GM21717 (cell line): Measurements from ENCODE around the gene ULBP2.
"Not testable (repeated sequence)": the region's sequence is repeated elsewhere in the genome, so short reads cannot be mapped to it uniquely, and the experiment has no call there.

ENCODE experiments used
- ATAC-seq: cut with Tn5 transposase; IDR thresholded peaks from one replicate; pipeline ENCODE4 v1.9.1; 2021; ENCODE audit warnings: mild to moderate bottlenecking, moderate library complexity; ENCODE audit not compliant: unreplicated experiment

ULBP2 gene

GRCh38 chr6:149908480-149908879, 33.3 kb upstream of the ULBP2 start:
- not testable (repeated sequence) for ATAC-seq

- ATAC-seq, result no peak
These were observed 31.9 kb upstream of the ULBP2 start for GRCh38 chr6:149909701-149910470.

DNA sequence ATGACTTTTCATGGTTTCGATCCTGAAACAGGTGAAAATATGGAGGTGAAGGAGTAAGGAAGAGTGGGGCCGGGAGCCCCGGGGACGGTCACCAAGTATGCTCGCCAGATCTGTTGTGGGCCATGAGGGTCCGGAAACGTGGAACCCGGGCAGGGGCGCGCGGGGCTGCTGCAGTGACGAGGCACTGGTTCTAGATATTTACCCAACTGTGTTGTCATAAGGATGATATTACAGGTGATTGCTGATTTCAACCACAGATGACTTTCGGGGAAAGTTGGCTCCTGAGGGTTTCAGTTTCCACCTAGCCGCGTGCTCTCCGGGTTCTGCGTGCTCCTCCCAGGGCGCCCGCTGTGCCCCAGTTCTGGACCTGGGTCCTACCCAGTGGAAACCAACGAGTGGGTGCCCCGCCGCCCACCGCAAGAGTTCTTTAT, 31.1 kb upstream of the ULBP2 start:
- ATAC-seq, result no peak

DNA sequence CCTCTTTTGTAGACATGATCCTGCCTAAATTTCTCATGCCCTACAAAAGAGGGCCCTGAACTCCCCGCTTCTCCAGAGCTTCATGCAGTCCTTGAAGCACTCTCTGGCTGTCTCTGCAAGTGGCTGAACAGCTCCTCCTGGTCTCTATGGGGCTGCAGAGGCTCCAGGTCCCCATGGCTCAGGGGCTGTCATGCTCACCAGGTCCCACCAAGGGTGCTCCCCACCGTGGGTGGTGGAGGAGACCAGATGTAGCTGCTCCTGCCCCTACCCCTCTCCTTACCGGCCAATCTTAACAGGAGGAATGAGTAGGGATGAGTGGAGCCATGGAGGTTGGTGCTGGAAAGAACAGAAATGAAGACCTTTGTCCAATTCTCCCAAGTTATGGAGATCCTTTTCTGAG, 29.1 kb upstream of the ULBP2 start:
- not testable (repeated sequence) for ATAC-seq

- no peak for ATAC-seq
These were observed 28.7 kb upstream of the ULBP2 start for GRCh38 chr6:149913085-149913484.

DNA sequence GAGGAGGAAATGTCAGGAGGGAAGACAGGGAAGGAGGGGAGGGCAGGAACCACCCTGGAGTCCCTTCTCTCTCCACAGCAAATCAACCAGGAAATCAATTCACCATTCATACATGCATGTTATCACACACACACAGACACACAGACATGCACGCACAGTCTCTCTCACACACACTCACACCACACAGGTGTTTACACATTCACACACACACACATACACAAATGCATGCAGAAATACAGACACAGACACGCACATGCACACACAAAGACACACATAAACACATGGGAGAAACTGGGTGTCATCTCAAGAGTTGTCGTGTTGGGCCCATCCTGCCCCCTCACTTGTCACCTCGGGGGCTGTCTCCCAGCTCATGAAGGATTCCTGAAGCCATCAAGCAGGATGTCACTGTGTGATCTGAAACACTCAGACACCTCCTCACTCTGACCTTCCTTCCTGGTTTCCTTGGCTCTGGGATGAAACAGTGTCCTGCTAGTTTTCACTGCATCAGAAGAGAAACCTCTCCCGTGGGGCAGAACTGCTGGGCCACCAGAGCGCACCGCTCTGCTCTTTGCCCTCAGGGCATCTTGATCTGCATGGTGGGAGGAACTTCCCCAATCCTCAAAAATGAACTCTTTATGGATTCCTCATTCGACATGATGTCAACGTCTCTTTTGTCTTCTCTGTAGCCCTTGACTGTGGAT, 28.1 kb upstream of the ULBP2 start:
- no peak for ATAC-seq

GRCh38 chr6:149915970-149916865, 25.6 kb upstream of the ULBP2 start:
- ATAC-seq, result no peak

- ATAC-seq, result no peak
These were observed 24.1 kb upstream of the ULBP2 start for GRCh38 chr6:149917679-149918078.

GRCh38 chr6:149918151-149918905, 23.5 kb upstream of the ULBP2 start:
- no peak for ATAC-seq

- not testable (repeated sequence) for ATAC-seq
These were observed 22.5 kb upstream of the ULBP2 start for GRCh38 chr6:149919126-149919833.

- no peak for ATAC-seq
These were observed 22.0 kb upstream of the ULBP2 start for GRCh38 chr6:149919834-149920225.

GRCh38 chr6:149921361-149921760, 20.5 kb upstream of the ULBP2 start:
- no peak for ATAC-seq

- ATAC-seq, result not testable (repeated sequence)
These were observed 19.7 kb upstream of the ULBP2 start for GRCh38 chr6:149922091-149922490.

GRCh38 chr6:149922642-149923326, 19.0 kb upstream of the ULBP2 start, which contains the start of gene RAET1G:
Gene RAET1G (minus strand): TSS chr6:149923121. CDS start chr6:149923010, 111 bp downstream.
- no peak for ATAC-seq

GRCh38 chr6:149923327-149923986, 18.4 kb upstream of the ULBP2 start:
- ATAC-seq, result no peak

DNA sequence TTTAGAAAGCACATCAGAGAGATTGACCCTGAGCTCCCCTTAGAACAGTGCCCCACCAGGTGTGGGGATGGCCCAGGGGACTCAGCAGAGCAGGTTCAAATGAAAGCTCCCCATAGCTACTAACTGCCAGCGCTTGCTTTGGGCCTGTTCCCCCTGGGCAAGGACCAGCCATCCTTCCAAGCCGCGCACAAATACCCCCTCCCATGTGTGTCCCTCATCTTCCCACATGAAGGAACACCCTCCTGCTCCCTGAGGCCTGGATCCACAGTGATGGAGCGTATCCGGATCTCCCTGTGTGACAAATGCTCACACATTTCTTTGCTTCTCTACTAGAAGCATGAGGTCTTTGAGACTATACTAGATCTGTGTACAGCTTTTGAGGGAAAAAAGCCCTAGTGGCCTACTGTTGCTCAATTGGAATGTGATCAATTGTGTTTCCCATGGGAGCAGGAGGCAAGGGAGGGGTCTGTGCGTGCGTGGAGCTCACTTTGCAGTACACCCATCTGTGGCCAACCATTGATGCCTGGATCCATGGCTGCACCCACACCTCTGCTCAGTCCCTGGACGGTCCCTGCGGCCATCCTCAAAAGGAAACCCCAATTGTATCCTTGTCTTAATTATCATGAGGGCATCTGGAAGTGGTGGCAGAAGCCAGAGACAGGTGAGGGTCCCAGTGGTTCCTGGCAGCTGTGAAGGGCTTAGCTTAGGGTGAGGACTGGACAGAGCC, 17.4 kb upstream of the ULBP2 start:
- ATAC-seq, result no peak

DNA sequence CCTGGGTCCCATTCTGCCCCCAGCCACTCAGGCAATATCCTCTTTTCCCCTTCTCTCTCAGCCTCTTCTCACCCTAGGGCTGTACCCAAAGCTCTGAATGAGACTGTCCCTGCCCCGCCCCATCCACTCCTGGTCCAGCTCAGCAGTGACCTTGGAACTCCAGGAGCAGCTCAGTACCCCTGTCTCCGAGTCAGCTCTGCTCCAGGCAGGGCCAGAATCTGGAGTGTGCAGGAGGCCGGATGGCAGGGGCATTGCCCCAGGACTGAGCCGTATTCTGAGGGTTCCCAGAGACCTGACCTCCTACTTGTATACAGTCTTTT, 16.9 kb upstream of the ULBP2 start:
- ATAC-seq, result no peak

- ATAC-seq, result no peak
These were observed 16.4 kb upstream of the ULBP2 start for GRCh38 chr6:149925253-149925973.
